Measurements from ENCODE around the gene ANXA9. TPM values are rescaled to one million over a fixed set of nuclear protein-coding genes. Genes with fewer than 3 reads are reported as not detected.

The ANXA9 gene
- 10 to 100 TPM; 14.4 to 17.5 TPM for polyA plus RNA-seq

- peaks cover 0 to 19% of the 10 kb centered on the region in 2 donors for H3K4me1 ChIP-seq (ENCODE audit: control insufficient read depth in 2 of 2, insufficient read depth in 2 of 2, low read length in 1 of 2)
- H3K27me3 ChIP-seq (ENCODE audit: control insufficient read depth in 1 of 2, insufficient read depth in 2 of 2, low read length in 2 of 2), result no peaks in the 10 kb centered on the region
- 59 to 65% methylated on average over 12 of the region's 12 CpGs for WGBS, 2 donors
- no peaks in the 10 kb centered on the region for H3K36me3 ChIP-seq (ENCODE audit: control insufficient read depth in 2 of 2, insufficient read depth in 2 of 2, low read length in 1 of 2)
- no peaks in the 10 kb centered on the region for H3K9me3 ChIP-seq (ENCODE audit: control insufficient read depth in 2 of 2, insufficient read depth in 1 of 2, low read depth in 1 of 2, low read length in 1 of 2)
- H3K27ac ChIP-seq (ENCODE audit: low read depth in 2 of 2, low read length in 1 of 2), result peak within 1 kb of the TSS in 1 of 2 donors; percentile 11
- H3K4me3 ChIP-seq (ENCODE audit: low read depth in 1 of 2, low read length in 2 of 2), result peak within 1 kb of the TSS in 1 of 2 donors; percentile 24
Observed at GRCh38 chr1:150981805-150982712, at the start of gene ANXA9. Gene ANXA9, plus strand, starts transcription at chr1:150982292. Its CDS starts 814 bp downstream, at chr1:150983106.

DNA sequence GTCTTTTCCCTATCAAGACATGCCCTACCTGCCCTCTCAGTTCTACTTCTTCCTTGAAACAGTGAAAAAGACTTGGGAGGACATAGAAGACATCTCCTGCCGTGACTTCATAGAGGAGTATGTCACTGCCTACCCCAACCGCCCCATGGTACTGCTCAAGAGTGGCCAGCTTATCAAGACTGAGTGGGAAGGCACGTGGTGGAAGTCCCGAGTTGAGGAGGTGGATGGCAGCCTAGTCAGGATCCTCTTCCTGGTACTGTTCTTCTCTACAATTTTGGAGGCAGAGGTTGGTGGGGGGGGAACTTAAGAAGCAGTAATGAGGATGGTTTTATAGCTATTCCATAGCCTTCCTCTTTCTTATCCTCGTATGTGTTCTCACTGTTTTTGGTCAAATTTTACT lies 37.2 kb upstream of the ANXA9 start:
- peaks cover 15 to 26% of the 10 kb centered on the region in 2 donors for H3K36me3 ChIP-seq (ENCODE audit: control insufficient read depth in 2 of 2, insufficient read depth in 2 of 2, low read length in 1 of 2)

DNA sequence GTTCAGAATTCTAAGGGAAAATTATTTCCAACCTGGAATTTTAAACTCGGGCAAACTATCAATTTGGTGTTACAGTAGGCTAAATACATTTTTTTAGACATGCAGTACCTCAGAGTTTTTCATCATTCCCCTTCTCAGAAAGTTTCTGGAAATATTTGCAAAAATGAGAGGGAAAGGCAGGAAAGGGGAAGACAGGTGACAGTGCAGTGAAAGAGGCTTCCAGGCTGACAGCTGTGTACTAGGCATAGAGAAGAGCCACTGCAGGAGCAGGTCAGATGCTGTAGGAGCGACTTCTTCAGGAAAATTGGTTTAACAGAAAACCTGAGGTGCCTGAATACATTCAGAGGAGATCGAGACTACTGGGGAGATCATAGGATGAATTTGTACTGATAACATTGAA lies 27.4 kb upstream of the ANXA9 start:
- Histone ChIP-seq H3K27ac (ENCODE audit: low read depth in 2 of 2, low read length in 1 of 2) (no peak overlapping the region), H3K4me1 (ENCODE audit: control insufficient read depth in 2 of 2, insufficient read depth in 2 of 2, low read length in 1 of 2) (no peaks in the 10 kb centered on the region), H3K27me3 (ENCODE audit: control insufficient read depth in 1 of 2, insufficient read depth in 2 of 2, low read length in 2 of 2) (no peaks in the 10 kb centered on the region), H3K36me3 (ENCODE audit: control insufficient read depth in 2 of 2, insufficient read depth in 2 of 2, low read length in 1 of 2) (peaks cover 13 to 20% of the 10 kb centered on the region in 2 donors), H3K9me3 (ENCODE audit: control insufficient read depth in 2 of 2, insufficient read depth in 1 of 2, low read depth in 1 of 2, low read length in 1 of 2) (no peaks in the 10 kb centered on the region), H3K4me3 (ENCODE audit: low read depth in 1 of 2, low read length in 2 of 2) (no peak overlapping the region)
- WGBS, 2 donors, result 93 to 94% methylated on average over 3 of the region's 3 CpGs

More for the DNA sequence above, 37.2 kb upstream of the ANXA9 start:
- Histone ChIP-seq H3K9me3 (ENCODE audit: control insufficient read depth in 2 of 2, insufficient read depth in 1 of 2, low read depth in 1 of 2, low read length in 1 of 2) (no peaks in the 10 kb centered on the region), H3K4me3 (ENCODE audit: low read depth in 1 of 2, low read length in 2 of 2) (no peak overlapping the region), H3K27ac (ENCODE audit: low read depth in 2 of 2, low read length in 1 of 2) (no peak overlapping the region), H3K4me1 (ENCODE audit: control insufficient read depth in 2 of 2, insufficient read depth in 2 of 2, low read length in 1 of 2) (no peaks in the 10 kb centered on the region), H3K27me3 (ENCODE audit: control insufficient read depth in 1 of 2, insufficient read depth in 2 of 2, low read length in 2 of 2) (no peaks in the 10 kb centered on the region)
- WGBS, 2 donors, result 89 to 90% methylated on average over 5 of the region's 5 CpGs

DNA sequence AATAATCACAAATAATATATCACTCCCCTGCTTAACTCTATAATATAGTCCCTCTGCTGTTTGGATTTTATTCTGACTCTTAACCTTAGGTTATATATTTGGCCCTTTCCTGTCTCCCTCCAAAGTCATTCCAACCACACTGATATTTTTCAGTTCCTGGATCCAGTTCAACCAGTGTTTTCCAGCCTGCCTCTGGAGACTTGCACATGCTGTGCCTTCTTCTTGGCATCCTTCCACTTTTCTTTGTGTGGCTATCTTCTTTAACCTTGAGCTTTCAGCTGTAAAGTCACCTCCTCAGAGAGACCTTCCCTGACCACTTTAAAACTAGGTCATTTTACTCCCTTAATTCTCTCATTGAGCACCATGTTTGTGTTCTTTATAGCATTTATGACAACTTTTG lies 26.8 kb upstream of the ANXA9 start:
- H3K27me3 ChIP-seq (ENCODE audit: control insufficient read depth in 1 of 2, insufficient read depth in 2 of 2, low read length in 2 of 2), result no peaks in the 10 kb centered on the region
- no peak overlapping the region for H3K4me3 ChIP-seq (ENCODE audit: low read depth in 1 of 2, low read length in 2 of 2)
- H3K9me3 ChIP-seq (ENCODE audit: control insufficient read depth in 2 of 2, insufficient read depth in 1 of 2, low read depth in 1 of 2, low read length in 1 of 2), result no peaks in the 10 kb centered on the region
- peaks cover 17 to 18% of the 10 kb centered on the region in 2 donors for H3K36me3 ChIP-seq (ENCODE audit: control insufficient read depth in 2 of 2, insufficient read depth in 2 of 2, low read length in 1 of 2)
- H3K4me1 ChIP-seq (ENCODE audit: control insufficient read depth in 2 of 2, insufficient read depth in 2 of 2, low read length in 1 of 2), result no peaks in the 10 kb centered on the region
- no peak overlapping the region for H3K27ac ChIP-seq (ENCODE audit: low read depth in 2 of 2, low read length in 1 of 2)

DNA sequence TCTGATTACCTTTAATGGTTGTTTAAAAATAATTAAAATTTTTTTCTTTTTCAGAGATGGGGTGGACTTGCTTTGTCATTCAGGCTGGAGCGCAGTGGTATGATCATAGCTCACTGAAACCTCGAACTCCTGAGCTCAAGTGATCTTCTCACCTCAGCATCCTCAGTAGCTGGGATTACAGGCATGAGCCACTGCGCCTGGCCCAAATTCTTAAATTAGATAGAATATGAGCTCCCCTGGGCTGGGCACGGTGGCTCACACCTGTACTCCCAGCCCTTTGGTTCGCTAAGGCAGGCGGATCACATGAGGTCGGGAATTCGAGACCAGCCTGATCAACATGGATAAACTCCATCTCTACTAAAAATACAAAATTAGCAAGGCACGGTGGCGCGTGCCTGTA lies 24.4 kb upstream of the ANXA9 start:
- Histone ChIP-seq H3K4me1 (ENCODE audit: control insufficient read depth in 2 of 2, insufficient read depth in 2 of 2, low read length in 1 of 2) (no peaks in the 10 kb centered on the region), H3K27me3 (ENCODE audit: control insufficient read depth in 1 of 2, insufficient read depth in 2 of 2, low read length in 2 of 2) (no peaks in the 10 kb centered on the region), H3K9me3 (ENCODE audit: control insufficient read depth in 2 of 2, insufficient read depth in 1 of 2, low read depth in 1 of 2, low read length in 1 of 2) (no peaks in the 10 kb centered on the region), H3K27ac (ENCODE audit: low read depth in 2 of 2, low read length in 1 of 2) (no peak overlapping the region), H3K36me3 (ENCODE audit: control insufficient read depth in 2 of 2, insufficient read depth in 2 of 2, low read length in 1 of 2) (peaks cover 13 to 18% of the 10 kb centered on the region in 2 donors), H3K4me3 (ENCODE audit: low read depth in 1 of 2, low read length in 2 of 2) (no peak overlapping the region)
- 98% methylated on average over 11 of the region's 11 CpGs for WGBS, 2 donors

DNA sequence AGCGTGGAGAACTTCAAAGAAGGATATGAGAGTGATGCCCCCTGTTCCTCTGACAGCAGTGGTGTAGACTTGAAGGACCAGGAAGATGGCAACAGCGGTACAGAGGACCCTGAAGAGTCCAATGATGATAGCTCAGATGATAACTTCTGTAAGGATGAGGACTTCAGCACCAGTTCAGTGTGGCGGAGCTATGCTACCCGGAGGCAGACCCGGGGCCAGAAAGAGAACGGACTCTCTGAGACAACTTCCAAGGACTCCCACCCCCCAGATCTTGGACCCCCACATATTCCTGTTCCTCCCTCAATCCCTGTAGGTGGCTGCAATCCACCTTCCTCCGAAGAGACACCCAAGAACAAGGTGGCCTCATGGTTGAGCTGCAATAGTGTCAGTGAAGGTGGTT lies 21.4 kb upstream of the ANXA9 start:
- 97% methylated on average over 7 of the region's 7 CpGs for WGBS, 2 donors
- Histone ChIP-seq H3K4me1 (ENCODE audit: control insufficient read depth in 2 of 2, insufficient read depth in 2 of 2, low read length in 1 of 2) (no peaks in the 10 kb centered on the region), H3K27ac (ENCODE audit: low read depth in 2 of 2, low read length in 1 of 2) (no peak overlapping the region), H3K4me3 (ENCODE audit: low read depth in 1 of 2, low read length in 2 of 2) (no peak overlapping the region), H3K27me3 (ENCODE audit: control insufficient read depth in 1 of 2, insufficient read depth in 2 of 2, low read length in 2 of 2) (no peaks in the 10 kb centered on the region), H3K36me3 (ENCODE audit: control insufficient read depth in 2 of 2, insufficient read depth in 2 of 2, low read length in 1 of 2) (peaks cover 10 to 31% of the 10 kb centered on the region in 2 donors), H3K9me3 (ENCODE audit: control insufficient read depth in 2 of 2, insufficient read depth in 1 of 2, low read depth in 1 of 2, low read length in 1 of 2) (no peaks in the 10 kb centered on the region)

- no peak overlapping the region for H3K27ac ChIP-seq (ENCODE audit: low read depth in 2 of 2, low read length in 1 of 2)
- H3K36me3 ChIP-seq (ENCODE audit: control insufficient read depth in 2 of 2, insufficient read depth in 2 of 2, low read length in 1 of 2), result peaks cover 20 to 41% of the 10 kb centered on the region in 2 donors
- H3K4me1 ChIP-seq (ENCODE audit: control insufficient read depth in 2 of 2, insufficient read depth in 2 of 2, low read length in 1 of 2), result no peaks in the 10 kb centered on the region
- H3K27me3 ChIP-seq (ENCODE audit: control insufficient read depth in 1 of 2, insufficient read depth in 2 of 2, low read length in 2 of 2), result no peaks in the 10 kb centered on the region
- 63 to 68% methylated on average over 4 of the region's 4 CpGs for WGBS, 2 donors
- H3K4me3 ChIP-seq (ENCODE audit: low read depth in 1 of 2, low read length in 2 of 2), result no peak overlapping the region
- no peaks in the 10 kb centered on the region for H3K9me3 ChIP-seq (ENCODE audit: control insufficient read depth in 2 of 2, insufficient read depth in 1 of 2, low read depth in 1 of 2, low read length in 1 of 2)
Observed at GRCh38 chr1:150961756-150962155, 20.3 kb upstream of the ANXA9 start.

DNA sequence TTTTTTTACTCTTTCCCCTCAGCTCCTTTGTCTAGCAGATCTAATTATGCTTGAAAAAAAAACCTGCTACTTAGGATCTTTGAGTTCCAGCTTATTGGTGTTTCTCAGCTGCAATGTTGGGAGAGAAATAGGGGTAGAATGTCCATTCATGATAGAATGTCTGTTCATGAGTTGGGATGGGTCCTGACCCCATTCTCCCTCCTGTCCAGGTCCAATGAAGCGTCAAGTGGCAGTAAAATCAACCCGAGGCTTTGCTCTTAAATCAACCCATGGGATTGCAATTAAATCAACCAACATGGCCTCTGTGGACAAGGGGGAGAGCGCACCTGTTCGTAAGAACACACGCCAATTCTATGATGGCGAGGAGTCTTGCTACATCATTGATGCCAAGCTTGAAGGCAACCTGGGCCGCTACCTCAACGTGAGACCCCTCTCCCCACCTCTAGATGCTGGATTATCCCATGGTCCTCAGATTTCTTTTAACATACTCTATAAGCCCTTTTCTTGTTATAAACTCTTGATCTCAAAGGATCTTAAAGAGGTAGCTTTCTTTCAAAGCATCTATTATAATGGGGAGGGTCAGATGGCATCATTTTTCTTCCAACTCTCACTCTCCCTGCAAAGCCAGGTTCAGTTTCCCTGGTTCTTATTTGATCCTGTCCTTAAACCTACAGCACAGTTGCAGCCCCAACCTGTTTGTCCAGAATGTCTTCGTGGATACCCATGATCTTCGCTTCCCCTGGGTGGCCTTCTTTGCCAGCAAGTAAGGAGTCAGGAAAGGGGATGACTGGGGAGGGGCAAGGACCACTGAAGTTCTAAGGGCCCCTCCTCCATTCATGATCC lies 18.6 kb upstream of the ANXA9 start:
- Histone ChIP-seq H3K27ac (ENCODE audit: low read depth in 2 of 2, low read length in 1 of 2) (no peak overlapping the region), H3K4me3 (ENCODE audit: low read depth in 1 of 2, low read length in 2 of 2) (no peak overlapping the region), H3K9me3 (ENCODE audit: control insufficient read depth in 2 of 2, insufficient read depth in 1 of 2, low read depth in 1 of 2, low read length in 1 of 2) (no peaks in the 10 kb centered on the region), H3K4me1 (ENCODE audit: control insufficient read depth in 2 of 2, insufficient read depth in 2 of 2, low read length in 1 of 2) (no peaks in the 10 kb centered on the region), H3K36me3 (ENCODE audit: control insufficient read depth in 2 of 2, insufficient read depth in 2 of 2, low read length in 1 of 2) (peaks cover 33 to 59% of the 10 kb centered on the region in 2 donors), H3K27me3 (ENCODE audit: control insufficient read depth in 1 of 2, insufficient read depth in 2 of 2, low read length in 2 of 2) (no peaks in the 10 kb centered on the region)
- WGBS, 2 donors, result 87 to 91% methylated on average over 10 of the region's 10 CpGs

- 77 to 88% methylated on average over 5 of the region's 5 CpGs for WGBS, 2 donors
Observed at GRCh38 chr1:150964164-150964489, 18.0 kb upstream of the ANXA9 start.

More at GRCh38 chr1:150964164-150964489, 18.0 kb upstream of the ANXA9 start:
- no peaks in the 10 kb centered on the region for H3K4me1 ChIP-seq (ENCODE audit: control insufficient read depth in 2 of 2, insufficient read depth in 2 of 2, low read length in 1 of 2)
- no peaks in the 10 kb centered on the region for H3K9me3 ChIP-seq (ENCODE audit: control insufficient read depth in 2 of 2, insufficient read depth in 1 of 2, low read depth in 1 of 2, low read length in 1 of 2)
- no peak overlapping the region for H3K27ac ChIP-seq (ENCODE audit: low read depth in 2 of 2, low read length in 1 of 2)
- H3K36me3 ChIP-seq (ENCODE audit: control insufficient read depth in 2 of 2, insufficient read depth in 2 of 2, low read length in 1 of 2), result peaks cover 33 to 61% of the 10 kb centered on the region in 2 donors
- H3K27me3 ChIP-seq (ENCODE audit: control insufficient read depth in 1 of 2, insufficient read depth in 2 of 2, low read length in 2 of 2), result no peaks in the 10 kb centered on the region
- H3K4me3 ChIP-seq (ENCODE audit: low read depth in 1 of 2, low read length in 2 of 2), result no peak overlapping the region
